Hepatocyte (in vitro differentiated cells): ENCODE measurements around the gene PPP2R2B.

ENCODE experiments used
- CTCF ChIP-seq: fragments of 200-600 bp; sonication (generic); IDR thresholded peaks from 2 replicates; pipeline ENCODE4 v1.5.1; 2016; ENCODE audit warnings: antibody characterized with exemption, mild to moderate bottlenecking; ENCODE audit not compliant: poor library complexity
- EZH2 ChIP-seq: fragments of 200-600 bp; sonication (generic); IDR thresholded peaks from 2 replicates; pipeline ENCODE4 v1.6.1; 2016; ENCODE audit warnings: antibody characterized with exemption, mild to moderate bottlenecking, borderline replicate concordance
- EZH2phosphoT487 ChIP-seq: fragments of 200-600 bp; sonication (generic); IDR thresholded peaks from one replicate; pipeline ENCODE4 v1.6.1; 2018; ENCODE audit warnings: antibody characterized with exemption, mild to moderate bottlenecking, low read depth, moderate library complexity; ENCODE audit not compliant: unreplicated experiment, severe bottlenecking

- TF ChIP-seq CTCF, result no peak
- no peak for TF ChIP-seq EZH2phosphoT487
- TF ChIP-seq EZH2, result no peak
These were observed 254.4 kb downstream of the PPP2R2B start for GRCh38 chr5:146624179-146624578.
